Tibial nerve (tissue), 4 donors: ENCODE measurements around the gene GATC. TPM values are rescaled to one million over a fixed set of nuclear protein-coding genes. Genes with fewer than 3 reads are reported as not detected.

Source experiments
- DNase-seq, 2 donors: peaks; one replicate each; pipeline ENCODE4 v3.0.0-alpha.2; 2019; ENCODE audit warnings: low spot score in 2 of 2
- H3K27ac ChIP-seq, 4 donors: fragments of 200-600 bp; sonication (generic) in 3 of 4; one replicate each; pipeline ENCODE4 v1.5.1; 2017 to 2019; ENCODE audit warnings: mild to moderate bottlenecking in 1 of 4
- H3K27me3 ChIP-seq, 2 donors: fragments of 200-600 bp; sonication (generic) in 1 of 2; one replicate each; pipeline versions ENCODE4 v1.5.1 to v1.6.0; 2017 to 2019
- H3K36me3 ChIP-seq, 3 donors: fragments of 200-600 bp; sonication (generic); one replicate each; pipeline ENCODE4 v1.5.1; 2018 to 2019
- H3K4me1 ChIP-seq, 4 donors: fragments of 200-600 bp; sonication (generic) in 3 of 4; one replicate each; pipeline ENCODE4 v1.5.1; 2017 to 2019
- H3K4me3 ChIP-seq, 4 donors: fragments of 200-600 bp; sonication (generic) in 3 of 4; one replicate each; pipeline ENCODE4 v1.5.1; 2017 to 2019; ENCODE audit warnings: mild to moderate bottlenecking in 1 of 4, moderate library complexity in 1 of 4
- H3K9me3 ChIP-seq, 4 donors: fragments of 200-600 bp; sonication (generic) in 3 of 4; one replicate each; pipeline ENCODE4 v1.5.1; 2017 to 2019
- CTCF ChIP-seq, 5 experiments: fragments of 200-600 bp in 3 of 5; fragments of 450-650 bp in 2 of 5; sonication (generic) in 3 of 5; IDR thresholded peaks; one replicate each; pipeline ENCODE4 v1.5.1; 2016 to 2019; ENCODE audit warnings: antibody characterized with exemption in 5 of 5, mild to moderate bottlenecking in 3 of 5, moderate library complexity in 2 of 5
- EP300 ChIP-seq, 2 donors: sonication (generic); formaldehyde crosslinking; IDR thresholded peaks; one replicate each; pipeline ENCODE4 v1.6.1; 2017; ENCODE audit warnings: antibody characterized with exemption in 2 of 2, mild to moderate bottlenecking in 1 of 2
- POLR2A ChIP-seq, 2 donors: fragments of 450-650 bp; IDR thresholded peaks; one replicate each; pipeline ENCODE4 v1.6.1; 2017; ENCODE audit warnings: antibody characterized with exemption in 2 of 2, mild to moderate bottlenecking in 2 of 2, moderate library complexity in 2 of 2
- WGBS, 2 donors: methylation state at CpG; one replicate each; pipeline ENCODE4 v1.1.5; 2018; 5-methylcytosine and 5-hydroxymethylcytosine counted together
- total RNA-seq, 4 donors: library from RNA; depleted of rRNA; stranded (reverse); fragments of >200 nt; gene quantifications; one replicate each; pipeline ENCODE4 v1.1.0, GENCODE V29; 2016

The GATC gene
- 10 to 100 TPM; 21.0 to 37.3 (median 29.2) TPM for total RNA-seq

- 0% methylated on average over 29 to 57 of the region's 73 CpGs for WGBS, 2 donors
- peak within 1 kb of the TSS; percentile 60 to 94 (median 82) for H3K27ac ChIP-seq
These were observed at the start of gene GATC, which contains the start of gene TRIAP1 for GRCh38 chr12:120445911-120446843. TSS of gene GATC (plus strand) at chr12:120446444. CDS start at chr12:120446481, 37 bp downstream. TSS of gene TRIAP1 (minus strand) at chr12:120446384. CDS start at chr12:120446372, 12 bp downstream.

GRCh38 chr12:120397824-120398540 is 48.3 kb upstream of the GATC start:
- no peak for TF ChIP-seq EP300 (IDR thresholded peaks at IDR 0.05)
- TF ChIP-seq POLR2A (IDR thresholded peaks at IDR 0.05) = no peak
- no peak for TF ChIP-seq CTCF (IDR thresholded peaks at IDR 0.05)
- Histone ChIP-seq H3K4me1 (no peaks in the 10 kb centered on the region), H3K4me3 (no peak overlapping the region), H3K36me3 (no peaks in the 10 kb centered on the region), H3K27ac (no peak overlapping the region), H3K27me3 (peaks cover 0 to 52% of the 10 kb centered on the region in 2 donors), H3K9me3 (no peaks in the 10 kb centered on the region)
- DNase-seq = no peak
- WGBS, 2 donors = 34 to 46% methylated on average over 32 to 33 of the region's 33 CpGs

More at GRCh38 chr12:120445911-120446843, at the start of gene GATC, which contains the start of gene TRIAP1:
- Histone ChIP-seq H3K27me3 (no peaks in the 10 kb centered on the region), H3K36me3 (peaks cover 0 to 55% (median 3%) of the 10 kb centered on the region in 3 donors), H3K4me3 (peak within 1 kb of the TSS; percentile 70 to 99 (median 92)), H3K4me1 (peaks cover 0 to 44% (median 13%) of the 10 kb centered on the region in 4 donors), H3K9me3 (no peaks in the 10 kb centered on the region)
- peak; percentile 65 to 78 for DNase-seq
- TF ChIP-seq EP300 (IDR thresholded peaks at IDR 0.05) (peak; percentile 55 to 99), POLR2A (IDR thresholded peaks at IDR 0.05) (peak in 1 of 2 donors; percentile 61), CTCF (IDR thresholded peaks at IDR 0.05) (peak in 1 of 5 experiments; percentile 45)

GRCh38 chr12:120399531-120399930 is 46.7 kb upstream of the GATC start:
- Histone ChIP-seq H3K27ac (no peak overlapping the region), H3K4me1 (no peaks in the 10 kb centered on the region)

GRCh38 chr12:120402217-120402616 is 44.0 kb upstream of the GATC start:
- H3K4me1 ChIP-seq = no peaks in the 10 kb centered on the region
- no peaks in the 10 kb centered on the region for H3K9me3 ChIP-seq
- H3K27me3 ChIP-seq = peaks cover 0 to 14% of the 10 kb centered on the region in 2 donors
- TF ChIP-seq POLR2A (IDR thresholded peaks at IDR 0.05) (no peak), CTCF (IDR thresholded peaks at IDR 0.05) (no peak), EP300 (IDR thresholded peaks at IDR 0.05) (no peak)
- H3K4me3 ChIP-seq = no peak overlapping the region
- H3K36me3 ChIP-seq = no peaks in the 10 kb centered on the region
- DNase-seq = no peak
- 16 to 26% methylated on average over 13 of the region's 13 CpGs for WGBS, 2 donors
- no peak overlapping the region for H3K27ac ChIP-seq

More at GRCh38 chr12:120399531-120399930, 46.7 kb upstream of the GATC start:
- Histone ChIP-seq H3K9me3 (no peaks in the 10 kb centered on the region), H3K27me3 (peaks cover 0 to 38% of the 10 kb centered on the region in 2 donors), H3K4me3 (no peak overlapping the region), H3K36me3 (no peaks in the 10 kb centered on the region)
- DNase-seq = no peak
- 44 to 60% methylated on average over 5 of the region's 5 CpGs for WGBS, 2 donors
- TF ChIP-seq CTCF (IDR thresholded peaks at IDR 0.05) (no peak), POLR2A (IDR thresholded peaks at IDR 0.05) (no peak)
